VCaP (cell line): Measurements from ENCODE around the gene CDH26.

Experiments
- H3K27ac ChIP-seq: fragments of 450-650 bp; 2 replicates; pipeline ENCODE4 v1.5.1; 2017
- CTCF ChIP-seq: fragments of 450-650 bp; conservative IDR thresholded peaks from 2 replicates; pipeline ENCODE4 v1.5.1; 2017; ENCODE audit warnings: mild to moderate bottlenecking, moderate library complexity

CDH26 gene

GRCh38 chr20:59985864-59986263, 27.6 kb downstream of the CDH26 start:
- peak; percentile 62 for TF ChIP-seq CTCF

GRCh38 chr20:59987135-59987534, 28.9 kb downstream of the CDH26 start:
- no peak overlapping the region for H3K27ac ChIP-seq
- no peak for TF ChIP-seq CTCF

More at GRCh38 chr20:59985864-59986263, 27.6 kb downstream of the CDH26 start:
- H3K27ac ChIP-seq: no peak overlapping the region

GRCh38 chr20:59988141-59988540, 29.9 kb downstream of the CDH26 start:
- H3K27ac ChIP-seq: peak overlapping the region; percentile 22; the same call in 1 of the 2 replicates
- no peak for TF ChIP-seq CTCF

DNA sequence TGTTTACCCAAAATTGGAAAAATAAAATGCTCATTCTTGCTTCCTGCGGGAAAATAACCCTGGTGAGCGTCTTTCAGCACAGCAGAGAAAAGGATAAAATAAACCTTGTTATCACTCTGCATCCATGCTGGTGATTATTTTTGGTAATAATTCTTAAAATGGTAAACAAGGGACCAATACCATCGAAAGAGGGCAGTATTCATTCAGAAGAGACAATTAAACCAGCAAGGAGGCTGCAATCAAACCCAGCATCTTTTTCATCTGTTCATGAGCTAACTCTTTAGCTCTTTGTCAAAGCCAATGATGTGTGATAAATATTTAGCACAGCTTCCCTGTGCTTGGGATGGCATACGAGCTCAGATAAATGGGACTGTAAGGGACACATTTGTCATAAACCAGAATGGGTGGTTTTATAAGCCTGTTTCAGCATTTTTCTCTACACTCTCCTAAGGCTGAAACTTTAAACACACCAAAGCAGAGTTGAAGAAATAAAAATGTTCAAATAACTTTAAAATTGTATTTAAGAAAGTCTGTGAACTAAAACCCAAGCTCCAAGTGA, 34.4 kb downstream of the CDH26 start:
- H3K27ac ChIP-seq: no peak overlapping the region
- TF ChIP-seq CTCF: 0 out of 2 replicates have a peak, but pooled peaks have one; percentile 15

- H3K27ac ChIP-seq: no peak overlapping the region; the same call in 1 of the 2 replicates
- TF ChIP-seq CTCF: no peak
Measured at GRCh38 chr20:59993736-59994430, 35.7 kb downstream of the CDH26 start.

GRCh38 chr20:59994697-59995122, 36.5 kb downstream of the CDH26 start:
- no peak for TF ChIP-seq CTCF

GRCh38 chr20:59996108-59996507, 37.9 kb downstream of the CDH26 start:
- H3K27ac ChIP-seq: no peak overlapping the region
- TF ChIP-seq CTCF: no peak

More at GRCh38 chr20:59994697-59995122, 36.5 kb downstream of the CDH26 start:
- H3K27ac ChIP-seq: no peak overlapping the region
